HG03342 (cell line): Measurements from ENCODE around the gene FAT2.
"Not testable (repeated sequence)": the region's sequence is repeated elsewhere in the genome, so short reads cannot be mapped to it uniquely, and the experiment has no call there.

ENCODE experiments used
- ATAC-seq: cut with Tn5 transposase; IDR thresholded peaks from one replicate; pipeline ENCODE4 v1.9.1; 2021; ENCODE audit warnings: mild to moderate bottlenecking, moderate library complexity; ENCODE audit not compliant: unreplicated experiment

FAT2 gene

GRCh38 chr5:151615431-151615830 lies 24.3 kb upstream of the FAT2 start:
- no peak for ATAC-seq

GRCh38 chr5:151614565-151614964 lies 23.4 kb upstream of the FAT2 start:
- ATAC-seq = no peak

GRCh38 chr5:151612689-151613427 lies 21.7 kb upstream of the FAT2 start:
- ATAC-seq = peak; percentile 72

GRCh38 chr5:151611127-151611775 lies 20.1 kb upstream of the FAT2 start:
- no peak for ATAC-seq

- no peak for ATAC-seq
Measured at GRCh38 chr5:151608522-151608921, 17.4 kb upstream of the FAT2 start.

GRCh38 chr5:151607304-151607703 lies 16.2 kb upstream of the FAT2 start:
- no peak for ATAC-seq

- ATAC-seq = no peak
Measured at GRCh38 chr5:151605559-151605958, 14.4 kb upstream of the FAT2 start.

- ATAC-seq = no peak
Measured at GRCh38 chr5:151602806-151603205, 11.7 kb upstream of the FAT2 start.

GRCh38 chr5:151601391-151601790 lies 10.3 kb upstream of the FAT2 start:
- no peak for ATAC-seq

GRCh38 chr5:151600069-151600665 lies 9.0 kb upstream of the FAT2 start:
- no peak for ATAC-seq

- no peak for ATAC-seq
Measured at GRCh38 chr5:151598984-151599383, 7.9 kb upstream of the FAT2 start.

GRCh38 chr5:151598549-151598948 lies 7.4 kb upstream of the FAT2 start:
- no peak for ATAC-seq

GRCh38 chr5:151597749-151598148 lies 6.6 kb upstream of the FAT2 start:
- ATAC-seq = no peak

- no peak for ATAC-seq
Measured at GRCh38 chr5:151596828-151597539, 5.9 kb upstream of the FAT2 start.

- no peak for ATAC-seq
Measured at GRCh38 chr5:151595411-151595826, 4.3 kb upstream of the FAT2 start.

- ATAC-seq = peak; percentile 62
Measured at GRCh38 chr5:151592855-151593408, 1.8 kb upstream of the FAT2 start.

GRCh38 chr5:151589878-151590570 lies 1.1 kb downstream of the FAT2 start:
- ATAC-seq = no peak

- no peak for ATAC-seq
Measured at GRCh38 chr5:151587796-151588555, 3.2 kb downstream of the FAT2 start.

GRCh38 chr5:151585970-151586369 lies 5.2 kb downstream of the FAT2 start:
- no peak for ATAC-seq

- not testable (repeated sequence) for ATAC-seq
Measured at GRCh38 chr5:151585344-151585743, 5.8 kb downstream of the FAT2 start.
